ENCODE results near the gene FGGY.
A peak's percentile ranks its signal among the peaks of the same experiment; 100 is the strongest.

Gene FGGY

DNA sequence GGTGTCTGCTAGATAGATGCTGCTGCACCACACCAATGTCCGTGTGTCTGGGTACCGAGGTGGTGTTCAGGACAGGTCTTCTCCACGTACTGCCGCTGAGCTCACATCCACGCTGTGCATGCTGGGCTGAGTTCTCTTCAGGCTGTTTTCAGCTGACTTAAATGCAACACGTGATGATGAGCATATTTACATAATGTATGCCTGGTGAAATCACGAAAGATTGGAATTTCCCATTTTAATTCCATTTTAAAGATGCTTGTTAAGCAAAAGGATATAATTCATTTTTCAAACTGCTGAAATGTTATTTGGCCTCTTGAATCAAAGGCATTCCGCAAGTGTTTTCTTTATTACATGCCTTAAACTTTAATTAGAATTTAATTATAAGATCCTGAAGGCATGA is 107.9 kb downstream of the FGGY start:
- TF ChIP-seq, protein P1, sequence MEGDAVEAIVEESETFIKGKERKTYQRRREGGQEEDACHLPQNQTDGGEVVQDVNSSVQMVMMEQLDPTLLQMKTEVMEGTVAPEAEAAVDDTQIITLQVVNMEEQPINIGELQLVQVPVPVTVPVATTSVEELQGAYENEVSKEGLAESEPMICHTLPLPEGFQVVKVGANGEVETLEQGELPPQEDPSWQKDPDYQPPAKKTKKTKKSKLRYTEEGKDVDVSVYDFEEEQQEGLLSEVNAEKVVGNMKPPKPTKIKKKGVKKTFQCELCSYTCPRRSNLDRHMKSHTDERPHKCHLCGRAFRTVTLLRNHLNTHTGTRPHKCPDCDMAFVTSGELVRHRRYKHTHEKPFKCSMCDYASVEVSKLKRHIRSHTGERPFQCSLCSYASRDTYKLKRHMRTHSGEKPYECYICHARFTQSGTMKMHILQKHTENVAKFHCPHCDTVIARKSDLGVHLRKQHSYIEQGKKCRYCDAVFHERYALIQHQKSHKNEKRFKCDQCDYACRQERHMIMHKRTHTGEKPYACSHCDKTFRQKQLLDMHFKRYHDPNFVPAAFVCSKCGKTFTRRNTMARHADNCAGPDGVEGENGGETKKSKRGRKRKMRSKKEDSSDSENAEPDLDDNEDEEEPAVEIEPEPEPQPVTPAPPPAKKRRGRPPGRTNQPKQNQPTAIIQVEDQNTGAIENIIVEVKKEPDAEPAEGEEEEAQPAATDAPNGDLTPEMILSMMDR (IDR thresholded peaks at IDR 0.05; ENCODE audit: low read depth, low read length): no peak
- DNase-seq (ENCODE audit: low read depth, low spot score): no peak
- in situ Hi-C loops (cut with HindIII; ENCODE audit: low sequenced_read_pairs): no loop called here
- no peak overlapping the region for H3K4me3 ChIP-seq (ENCODE audit: low read depth, low read length)

- in situ Hi-C loops (cut with HindIII; ENCODE audit: low sequenced_read_pairs): no loop called here
- TF ChIP-seq, protein P1 (IDR thresholded peaks at IDR 0.05; ENCODE audit: low read depth, low read length): no peak
- H3K4me3 ChIP-seq (ENCODE audit: low read depth, low read length): no peak overlapping the region
- DNase-seq (ENCODE audit: low read depth, low spot score): no peak
Measured at GRCh38 chr1:59406437-59407164, 109.7 kb downstream of the FGGY start.

- DNase-seq (ENCODE audit: low read depth, low spot score): peak; percentile 49
- in situ Hi-C loops (cut with HindIII; ENCODE audit: low sequenced_read_pairs): no loop called here
- H3K4me3 ChIP-seq (ENCODE audit: low read depth, low read length): no peak overlapping the region
- TF ChIP-seq, protein P1 (IDR thresholded peaks at IDR 0.05; ENCODE audit: low read depth, low read length): no peak
Measured at GRCh38 chr1:59408608-59409240, 111.8 kb downstream of the FGGY start.

DNA sequence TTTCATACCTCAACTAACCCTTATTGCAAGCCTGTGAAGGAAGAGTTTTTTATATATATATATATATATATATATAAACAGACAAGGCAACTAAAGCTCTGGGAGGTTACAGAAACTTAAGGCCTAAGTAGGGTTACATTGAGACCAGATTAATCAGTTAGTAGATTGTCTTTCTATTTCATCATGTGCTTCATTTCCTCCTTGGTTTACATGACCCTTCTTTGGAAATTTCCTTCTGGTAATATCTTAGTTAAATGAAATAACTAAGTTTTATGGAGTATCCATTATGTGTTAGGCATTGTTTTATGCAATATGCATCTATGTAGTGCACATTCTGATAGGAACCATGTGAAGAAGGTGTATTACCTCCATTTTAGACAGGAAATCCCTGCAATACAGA is 112.7 kb downstream of the FGGY start:
- in situ Hi-C loops (cut with HindIII; ENCODE audit: low sequenced_read_pairs): no loop called here
- DNase-seq (ENCODE audit: low read depth, low spot score): no peak
- TF ChIP-seq, protein P1 (IDR thresholded peaks at IDR 0.05; ENCODE audit: low read depth, low read length): no peak
- no peak overlapping the region for H3K4me3 ChIP-seq (ENCODE audit: low read depth, low read length)

- no peak for DNase-seq (ENCODE audit: low read depth, low spot score)
- TF ChIP-seq, protein P1 (IDR thresholded peaks at IDR 0.05; ENCODE audit: low read depth, low read length): no peak
- H3K4me3 ChIP-seq (ENCODE audit: low read depth, low read length): no peak overlapping the region
- in situ Hi-C loops (cut with HindIII; ENCODE audit: low sequenced_read_pairs): no loop called here
Measured at GRCh38 chr1:59409986-59410385, 113.1 kb downstream of the FGGY start.

GRCh38 chr1:59410457-59410856 is 113.6 kb downstream of the FGGY start:
- H3K4me3 ChIP-seq (ENCODE audit: low read depth, low read length): no peak overlapping the region
- in situ Hi-C loops (cut with HindIII; ENCODE audit: low sequenced_read_pairs): no loop called here
- TF ChIP-seq, protein P1 (IDR thresholded peaks at IDR 0.05; ENCODE audit: low read depth, low read length): no peak
- DNase-seq (ENCODE audit: low read depth, low spot score): no peak
